ENCODE data around the gene ACHE. TPM values are rescaled to one million over a fixed set of nuclear protein-coding genes. Genes with fewer than 3 reads are reported as not detected.

ACHE gene
- total and polyA plus RNA-seq, 11 donors, result 0.44 to 2.1 (median 0.75) TPM

GRCh38 chr7:100899432-100899831 lies 3.7 kb upstream of the ACHE start:
- H3K27ac ChIP-seq, result no peak overlapping the region
- H3K4me1 ChIP-seq, result peaks cover 2 to 29% (median 16%) of the 10 kb centered on the region in 12 donors
- DNase-seq (peak in 1 of 5 donors; percentile 3), ATAC-seq (no peak)
- H3K9me3 ChIP-seq, result no peaks in the 10 kb centered on the region
- 83 to 95% (median 93%) methylated on average over 5 of the region's 5 CpGs for WGBS, 4 donors
- no peak overlapping the region for H3K4me3 ChIP-seq
- TF ChIP-seq, protein P1, sequence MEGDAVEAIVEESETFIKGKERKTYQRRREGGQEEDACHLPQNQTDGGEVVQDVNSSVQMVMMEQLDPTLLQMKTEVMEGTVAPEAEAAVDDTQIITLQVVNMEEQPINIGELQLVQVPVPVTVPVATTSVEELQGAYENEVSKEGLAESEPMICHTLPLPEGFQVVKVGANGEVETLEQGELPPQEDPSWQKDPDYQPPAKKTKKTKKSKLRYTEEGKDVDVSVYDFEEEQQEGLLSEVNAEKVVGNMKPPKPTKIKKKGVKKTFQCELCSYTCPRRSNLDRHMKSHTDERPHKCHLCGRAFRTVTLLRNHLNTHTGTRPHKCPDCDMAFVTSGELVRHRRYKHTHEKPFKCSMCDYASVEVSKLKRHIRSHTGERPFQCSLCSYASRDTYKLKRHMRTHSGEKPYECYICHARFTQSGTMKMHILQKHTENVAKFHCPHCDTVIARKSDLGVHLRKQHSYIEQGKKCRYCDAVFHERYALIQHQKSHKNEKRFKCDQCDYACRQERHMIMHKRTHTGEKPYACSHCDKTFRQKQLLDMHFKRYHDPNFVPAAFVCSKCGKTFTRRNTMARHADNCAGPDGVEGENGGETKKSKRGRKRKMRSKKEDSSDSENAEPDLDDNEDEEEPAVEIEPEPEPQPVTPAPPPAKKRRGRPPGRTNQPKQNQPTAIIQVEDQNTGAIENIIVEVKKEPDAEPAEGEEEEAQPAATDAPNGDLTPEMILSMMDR (IDR thresholded peaks at IDR 0.05), result no peak
- no peak for TF ChIP-seq POLR2A (IDR thresholded peaks at IDR 0.05)
- H3K27me3 ChIP-seq, result peaks cover 21 to 77% (median 43%) of the 10 kb centered on the region in 9 donors
- H3K36me3 ChIP-seq, result no peaks in the 10 kb centered on the region
- intact Hi-C loops (cut with DNase I), result loop anchor here in 9 of 10 donors (5.0 to 10.0 kb wide), 8 partner anchors 158 to 395 kb away; no protein-coding TSS in a partner anchor

GRCh38 chr7:100897772-100898454 lies 2.2 kb upstream of the ACHE start:
- Histone ChIP-seq H3K27me3 (peaks cover 21 to 84% (median 43%) of the 10 kb centered on the region in 9 donors), H3K36me3 (no peaks in the 10 kb centered on the region), H3K4me1 (peaks cover 2 to 31% (median 16%) of the 10 kb centered on the region in 12 donors), H3K9me3 (no peaks in the 10 kb centered on the region), H3K27ac (no peak overlapping the region), H3K4me3 (no peak overlapping the region)
- ATAC-seq (no peak), DNase-seq (peak in 1 of 5 donors; percentile 0)
- intact Hi-C loops (cut with DNase I), result loop anchor here (1.0 to 10.0 kb wide), 11 partner anchors 159 to 397 kb away; no protein-coding TSS in a partner anchor
- WGBS, 4 donors, result 57 to 66% (median 62%) methylated on average over 13 of the region's 13 CpGs
- TF ChIP-seq POLR2A (IDR thresholded peaks at IDR 0.05), result no peak
- TF ChIP-seq, protein P1 (IDR thresholded peaks at IDR 0.05), result no peak

DNA sequence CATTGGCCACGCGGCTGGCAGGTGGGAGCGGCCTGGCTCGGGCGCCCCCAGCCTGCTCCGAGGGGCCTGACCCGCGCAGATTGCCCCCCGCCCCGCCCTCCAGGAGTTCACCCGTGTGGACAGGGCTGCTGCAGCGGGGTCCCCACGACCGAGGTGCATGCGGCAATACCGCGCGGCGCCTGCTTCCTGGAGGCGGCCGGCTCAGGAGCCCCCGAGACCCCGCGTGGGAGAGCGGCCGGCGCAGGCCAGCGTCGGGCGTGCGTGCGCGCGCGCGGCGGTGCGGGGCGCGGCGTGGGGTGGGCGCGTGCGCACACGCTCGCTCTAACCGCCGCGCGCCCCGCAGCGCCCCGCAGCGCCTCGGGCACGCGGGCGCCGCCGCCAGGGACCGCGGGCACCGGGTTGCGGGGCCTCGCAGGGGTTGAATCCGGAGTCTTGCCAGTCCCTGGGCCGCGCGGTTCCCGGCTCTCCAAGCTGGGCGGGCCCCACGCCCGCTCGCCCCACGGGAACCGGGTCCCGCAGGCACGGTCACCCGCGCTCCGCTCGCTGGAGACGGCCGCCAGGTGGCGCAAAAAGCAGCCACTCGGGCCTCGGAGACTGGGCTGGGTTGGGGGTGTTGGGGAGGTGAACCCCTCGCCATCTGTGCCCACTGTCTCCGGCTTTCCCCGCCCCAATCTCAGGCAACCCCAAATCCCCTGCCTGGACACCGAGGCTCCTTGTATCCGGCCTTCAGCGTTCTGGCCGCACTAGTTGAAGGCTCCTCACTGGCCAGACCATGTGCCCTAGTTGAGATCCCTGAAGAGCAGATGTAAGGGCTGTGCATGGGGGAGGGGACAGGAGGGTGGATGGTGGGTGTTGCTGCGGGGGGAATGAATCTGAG lies 1.3 kb upstream of the ACHE start:
- WGBS, 4 donors, result 2 to 4% (median 2%) methylated on average over 13 to 95 of the region's 95 CpGs
- DNase-seq (peak in 3 of 5 donors; percentile 56 to 75 (median 64)), ATAC-seq (peak; percentile 25 to 54 (median 38))
- intact Hi-C loops (cut with DNase I), result loop anchor here (1.0 to 10.0 kb wide), 11 partner anchors 160 to 398 kb away; no protein-coding TSS in a partner anchor
- H3K4me1 ChIP-seq, result peaks cover 2 to 31% (median 16%) of the 10 kb centered on the region in 12 donors
- H3K27me3 ChIP-seq, result peaks cover 21 to 76% (median 43%) of the 10 kb centered on the region in 9 donors
- peak overlapping the region in 2 of 12 donors; percentile 47 to 52 for H3K27ac ChIP-seq
- H3K4me3 ChIP-seq, result peak overlapping the region in 11 of 12 donors; percentile 11 to 61 (median 54)
- TF ChIP-seq, protein P1 (IDR thresholded peaks at IDR 0.05), result peak; percentile 54 to 85 (median 76)
- no peak for TF ChIP-seq POLR2A (IDR thresholded peaks at IDR 0.05)
- no peaks in the 10 kb centered on the region for H3K36me3 ChIP-seq
- no peaks in the 10 kb centered on the region for H3K9me3 ChIP-seq
